CD14-positive monocyte (primary cell): Measurements from ENCODE around the gene FXR2. TPM values are rescaled to one million over a fixed set of nuclear protein-coding genes. Genes with fewer than 3 reads are reported as not detected.

Experiments
- DNase-seq, 3 donors: peaks; one replicate each; pipeline ENCODE4 v3.0.0-alpha.2; 2011 to 2022
- H2AFZ ChIP-seq: 2 replicates; pipeline ENCODE4 v1.6.0; 2012; ENCODE audit warnings: mild to moderate bottlenecking, low read depth, low read length, inconsistent platforms; ENCODE audit not compliant: insufficient read depth, poor library complexity, severe bottlenecking
- H3K27ac ChIP-seq, 2 donors: 1 replicate in 1 of 2; 2 replicates in 1 of 2; pipeline ENCODE4 v1.5.1; 2012 to 2013; ENCODE audit warnings: low read length in 2 of 2, control low read depth in 1 of 2, inconsistent platforms in 1 of 2, low read depth in 1 of 2, mild to moderate bottlenecking in 1 of 2
- H3K27me3 ChIP-seq, 2 donors: one replicate each; pipeline versions ENCODE4 v1.6.0 to v1.6.1; 2011 to 2013; ENCODE audit warnings: low read length in 2 of 2; ENCODE audit not compliant: control insufficient read depth in 2 of 2, insufficient read depth in 2 of 2
- H3K36me3 ChIP-seq, 2 donors: replicated peaks in 1 of 2; 1 replicate in 1 of 2; 2 replicates in 1 of 2; pipeline versions ENCODE4 v1.5.1 to v1.6.1; 2012 to 2013; ENCODE audit warnings: low read length in 2 of 2, control low read depth in 1 of 2, inconsistent platforms in 1 of 2, mild to moderate bottlenecking in 1 of 2; ENCODE audit not compliant: insufficient read depth in 2 of 2, control insufficient read depth in 1 of 2
- H3K4me1 ChIP-seq, 2 donors: 1 replicate in 1 of 2; 2 replicates in 1 of 2; pipeline versions ENCODE4 v1.5.1 to v1.6.1; 2012 to 2013; ENCODE audit warnings: low read length in 2 of 2, control low read depth in 1 of 2, inconsistent platforms in 1 of 2, mild to moderate bottlenecking in 1 of 2, moderate library complexity in 1 of 2; ENCODE audit not compliant: insufficient read depth in 2 of 2, control insufficient read depth in 1 of 2
- H3K4me2 ChIP-seq: replicated peaks from 2 replicates; pipeline ENCODE3; 2012; ENCODE audit warnings: low read length, moderate library complexity, mild to moderate bottlenecking; ENCODE audit not compliant: poor library complexity, severe bottlenecking; ENCODE audit errors: extremely low read depth
- H3K4me3 ChIP-seq, 3 experiments: fragments of 200-600 bp in 1 of 3; sonication (generic) in 1 of 3; replicated peaks in 1 of 3; 1 replicate in 2 of 3; 2 replicates in 1 of 3; pipeline ENCODE4 v1.5.1; 2011 to 2013; ENCODE audit warnings: low read length in 3 of 3, mild to moderate bottlenecking in 3 of 3, control low read depth in 2 of 3, low read depth in 2 of 3, inconsistent platforms in 1 of 3, moderate library complexity in 1 of 3
- H3K79me2 ChIP-seq: 2 replicates; pipeline ENCODE4 v1.6.0; 2012; ENCODE audit warnings: mild to moderate bottlenecking, control low read depth, inconsistent platforms, low read length, moderate library complexity; ENCODE audit not compliant: insufficient read depth
- H3K9ac ChIP-seq: 2 replicates; pipeline ENCODE4 v1.6.0; 2017; ENCODE audit warnings: low read length, mild to moderate bottlenecking; ENCODE audit not compliant: insufficient read depth, poor library complexity, severe bottlenecking
- H3K9me3 ChIP-seq, 2 donors: replicated peaks in 1 of 2; 1 replicate in 1 of 2; 2 replicates in 1 of 2; pipeline versions ENCODE4 v1.5.1 to v1.6.1; 2012 to 2013; ENCODE audit warnings: low read length in 2 of 2, control low read depth in 1 of 2; ENCODE audit not compliant: control insufficient read depth in 1 of 2, insufficient read depth in 1 of 2
- H4K20me1 ChIP-seq: 2 replicates; pipeline ENCODE4 v1.6.0; 2012; ENCODE audit warnings: mild to moderate bottlenecking, low read length, control low read depth, moderate library complexity; ENCODE audit not compliant: insufficient read depth
- H3K27ac Mint-ChIP-seq, 7 donors: one replicate each; pipeline ENCODE4 v1.8.0; 2020; ENCODE audit warnings: mild to moderate bottlenecking in 7 of 7, mixed read lengths in 7 of 7, moderate library complexity in 6 of 7, inconsistent platforms in 2 of 7
- H3K27me3 Mint-ChIP-seq, 3 donors: one replicate each; pipeline ENCODE4 v1.8.0; 2021 to 2022; ENCODE audit warnings: low read depth in 3 of 3, mild to moderate bottlenecking in 3 of 3, mixed read lengths in 3 of 3, moderate library complexity in 3 of 3, inconsistent platforms in 1 of 3
- H3K36me3 Mint-ChIP-seq, 2 donors: one replicate each; pipeline ENCODE4 v1.8.0; 2020; ENCODE audit warnings: mixed read lengths in 2 of 2, inconsistent platforms in 1 of 2, mild to moderate bottlenecking in 1 of 2
- H3K4me1 Mint-ChIP-seq: one replicate; pipeline ENCODE4 v1.8.0; 2020; ENCODE audit warnings: mild to moderate bottlenecking, mixed read lengths
- H3K4me3 Mint-ChIP-seq, 2 donors: one replicate each; pipeline ENCODE4 v1.8.0; 2020; ENCODE audit warnings: mild to moderate bottlenecking in 2 of 2, mixed read lengths in 2 of 2, moderate library complexity in 1 of 2
- H3K9me3 Mint-ChIP-seq, 7 donors: one replicate each; pipeline ENCODE4 v1.8.0; 2020 to 2022; ENCODE audit warnings: mixed read lengths in 7 of 7, mild to moderate bottlenecking in 6 of 7, moderate library complexity in 6 of 7, inconsistent platforms in 2 of 7
- WGBS: methylation state at CpG from one replicate; pipeline ENCODE4 v1.1.5; 2013; ENCODE audit warnings: missing lambda C conversion rate; ENCODE audit not compliant: insufficient coverage; 5-methylcytosine and 5-hydroxymethylcytosine counted together
- intact Hi-C, 2 donors: fragments of 100-400 bp; cut with micrococcal nuclease; formaldehyde crosslinking; loops; one replicate each; pipeline versions ENCODE4 v1.15.0 to v1.15.1; 2023
- polyA plus RNA-seq, 3 donors: library from polyadenylated mRNA; depleted of rRNA in 1 of 3; unstranded in 2 of 3; stranded (reverse) in 1 of 3; fragments of 300-500 nt in 2 of 3; fragments of >200 nt in 1 of 3; fragmentation: Illumina TruSeq in 2 of 3; gene quantifications; 1 replicate in 2 of 3; 2 replicates in 1 of 3; pipeline ENCODE4 v1.2.3, GENCODE V29; 2012 to 2021
- TF ChIP-seq, protein P1 (sequence below): fragments of 200-600 bp; IDR thresholded peaks from one replicate; pipeline ENCODE4 v1.8.0; 2022; ENCODE audit warnings: antibody characterized with exemption, mild to moderate bottlenecking

Gene FXR2
- polyA plus RNA-seq, 3 donors, result 6.2 to 23.0 (median 9.2) TPM

DNA sequence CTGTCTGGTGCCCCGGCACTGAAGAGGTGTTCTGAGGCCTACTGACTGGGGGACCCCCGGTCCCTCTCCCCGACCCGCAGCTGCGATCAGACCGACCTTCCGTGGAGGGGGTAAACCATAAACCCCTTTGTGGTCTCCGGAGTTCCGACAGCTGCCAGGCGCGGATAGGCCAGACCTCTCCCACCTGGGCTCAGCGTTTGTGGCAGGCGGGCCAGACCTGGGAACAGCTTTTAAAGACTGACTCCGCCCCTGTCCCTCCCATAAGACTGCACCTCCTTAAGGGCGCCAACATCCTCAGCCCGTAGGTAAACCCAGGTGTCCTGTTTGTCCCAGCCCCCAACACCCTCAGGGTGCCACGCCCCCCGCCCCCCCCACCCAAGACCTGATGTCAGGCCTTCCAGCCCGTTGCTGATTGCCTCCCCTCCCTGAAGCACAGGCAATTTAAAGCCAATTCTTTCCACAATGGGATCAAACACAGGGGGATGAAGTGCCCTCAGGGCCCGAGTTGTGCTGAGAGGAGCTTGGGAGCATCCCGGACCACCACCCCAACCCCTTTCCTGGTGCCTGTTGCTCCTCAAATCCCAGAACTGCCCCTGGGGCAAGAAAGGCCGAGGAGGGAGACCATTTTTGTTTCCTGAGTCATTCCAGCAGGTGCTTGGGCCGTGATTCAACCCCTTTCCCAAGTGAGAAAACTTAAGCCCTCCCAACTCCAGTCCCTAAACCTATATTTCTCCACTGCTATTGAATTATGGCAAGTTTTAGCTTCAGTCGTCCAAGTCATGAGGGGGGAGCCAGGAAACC is 24.6 kb downstream of the FXR2 start, which contains the start of gene SOX15:
TSS of gene SOX15 (minus strand) at position 204 of the 801 bp plus-strand sequence. CDS start 418 bp downstream, outside the sequence.
- DNase-seq, result no peak
- WGBS, result 71% methylated on average over 17 of the region's 24 CpGs
- peak within 1 kb of the TSS in 1 of 3 experiments; percentile 58 for H3K4me3 ChIP-seq
- H3K4me2 ChIP-seq, result peak within 1 kb of the TSS; percentile 66
- Mint-ChIP-seq H3K36me3 (peaks cover 64 to 78% of the 10 kb centered on the region in 2 donors), H3K27ac (peak within 1 kb of the TSS in 6 of 7 donors; percentile 15 to 74 (median 38)), H3K9me3 (no peaks in the 10 kb centered on the region), H3K4me1 (peaks cover 26% of the 10 kb centered on the region), H3K4me3 (no peak within 1 kb of the TSS), H3K27me3 (no peaks in the 10 kb centered on the region)
- TF ChIP-seq, protein P1, sequence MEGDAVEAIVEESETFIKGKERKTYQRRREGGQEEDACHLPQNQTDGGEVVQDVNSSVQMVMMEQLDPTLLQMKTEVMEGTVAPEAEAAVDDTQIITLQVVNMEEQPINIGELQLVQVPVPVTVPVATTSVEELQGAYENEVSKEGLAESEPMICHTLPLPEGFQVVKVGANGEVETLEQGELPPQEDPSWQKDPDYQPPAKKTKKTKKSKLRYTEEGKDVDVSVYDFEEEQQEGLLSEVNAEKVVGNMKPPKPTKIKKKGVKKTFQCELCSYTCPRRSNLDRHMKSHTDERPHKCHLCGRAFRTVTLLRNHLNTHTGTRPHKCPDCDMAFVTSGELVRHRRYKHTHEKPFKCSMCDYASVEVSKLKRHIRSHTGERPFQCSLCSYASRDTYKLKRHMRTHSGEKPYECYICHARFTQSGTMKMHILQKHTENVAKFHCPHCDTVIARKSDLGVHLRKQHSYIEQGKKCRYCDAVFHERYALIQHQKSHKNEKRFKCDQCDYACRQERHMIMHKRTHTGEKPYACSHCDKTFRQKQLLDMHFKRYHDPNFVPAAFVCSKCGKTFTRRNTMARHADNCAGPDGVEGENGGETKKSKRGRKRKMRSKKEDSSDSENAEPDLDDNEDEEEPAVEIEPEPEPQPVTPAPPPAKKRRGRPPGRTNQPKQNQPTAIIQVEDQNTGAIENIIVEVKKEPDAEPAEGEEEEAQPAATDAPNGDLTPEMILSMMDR, result no peak
- no peaks in the 10 kb centered on the region for H3K27me3 ChIP-seq
- H3K9ac ChIP-seq, result peak within 1 kb of the TSS; percentile 15
- peak within 1 kb of the TSS in 1 of 2 donors; percentile 76 for H3K27ac ChIP-seq
- H3K36me3 ChIP-seq, result peaks cover 67 to 69% of the 10 kb centered on the region in 2 donors
- intact Hi-C loops, result loop anchor here (2.0 to 5.0 kb wide), 3 partner anchors 17 to 88 kb away; no protein-coding TSS in a partner anchor
- peaks cover 38 to 47% of the 10 kb centered on the region in 2 donors for H3K4me1 ChIP-seq
- H2AFZ ChIP-seq, result no peak within 1 kb of the TSS
- peaks cover 31% of the 10 kb centered on the region for H3K79me2 ChIP-seq
- no peaks in the 10 kb centered on the region for H3K9me3 ChIP-seq
- peaks cover 17% of the 10 kb centered on the region for H4K20me1 ChIP-seq

DNA sequence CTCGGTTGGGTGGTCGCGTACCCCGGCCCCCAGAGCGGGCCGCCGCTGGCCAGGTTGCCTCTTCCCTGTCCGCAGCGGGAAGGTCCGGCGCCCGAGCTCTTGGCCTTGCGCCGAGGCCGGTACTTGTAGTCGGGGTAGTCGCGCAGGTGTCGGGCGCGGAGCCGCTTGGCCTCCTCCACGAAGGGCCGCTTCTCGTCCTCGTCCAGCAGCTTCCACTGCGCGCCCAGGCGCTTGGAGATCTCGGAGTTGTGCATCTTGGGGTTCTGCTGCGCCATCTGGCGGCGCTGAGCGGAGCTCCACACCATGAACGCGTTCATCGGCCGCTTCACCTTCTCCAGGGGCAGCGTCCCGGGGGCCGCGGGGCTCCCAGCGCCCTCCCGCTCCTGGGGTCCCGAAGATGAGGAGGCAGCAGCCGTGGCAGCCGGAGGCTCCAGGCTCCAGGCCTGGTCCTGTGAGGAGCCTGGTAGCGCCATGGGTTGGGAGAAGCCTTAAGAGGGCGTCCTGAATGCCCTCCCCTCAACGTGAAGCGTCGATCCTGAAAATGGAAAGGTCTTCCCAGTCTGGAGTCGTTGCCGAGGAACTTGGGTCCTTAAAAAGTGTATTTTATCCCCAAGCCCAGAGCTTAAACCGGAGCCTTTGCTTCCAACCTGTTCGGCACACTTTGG is 25.4 kb downstream of the FXR2 start:
- peaks cover 0 to 2% (median 0%) of the 10 kb centered on the region in 7 donors for H3K9me3 Mint-ChIP-seq
- Histone ChIP-seq H3K4me1 (peaks cover 45 to 55% of the 10 kb centered on the region in 2 donors), H3K27me3 (no peaks in the 10 kb centered on the region), H4K20me1 (peaks cover 17% of the 10 kb centered on the region), H3K4me2 (peak overlapping the region; percentile 66), H3K9me3 (no peaks in the 10 kb centered on the region), H3K79me2 (peaks cover 38% of the 10 kb centered on the region), H3K4me3 (peak overlapping the region in 1 of 3 experiments; percentile 58), H2AFZ (no peak overlapping the region), H3K9ac (peak overlapping the region; percentile 15), H3K36me3 (peaks cover 59 to 62% of the 10 kb centered on the region in 2 donors), H3K27ac (peak overlapping the region in 1 of 2 donors; percentile 76)
- no peak overlapping the region for H3K4me3 Mint-ChIP-seq
- WGBS, result 33% methylated on average over 55 of the region's 56 CpGs
- peak; percentile 81 to 84 (median 83) for DNase-seq
- peaks cover 0 to 2% (median 0%) of the 10 kb centered on the region in 3 donors for H3K27me3 Mint-ChIP-seq
- peaks cover 33% of the 10 kb centered on the region for H3K4me1 Mint-ChIP-seq
- peaks cover 59 to 75% of the 10 kb centered on the region in 2 donors for H3K36me3 Mint-ChIP-seq
- intact Hi-C loops, result loop anchor here (2.0 to 5.0 kb wide), 3 partner anchors 17 to 87 kb away; no protein-coding TSS in a partner anchor
- peak overlapping the region in 2 of 7 donors; percentile 15 to 25 for H3K27ac Mint-ChIP-seq
- TF ChIP-seq, protein P1, result peak; percentile 88
